ENCODE measurements around the gene TBC1D14. TPM values are rescaled to one million over a fixed set of nuclear protein-coding genes. Genes with fewer than 3 reads are reported as not detected.

Gene TBC1D14
- total RNA-seq, 4 donors from 2014 or later, result 39.0 to 48.4 (median 43.7) TPM

DNA sequence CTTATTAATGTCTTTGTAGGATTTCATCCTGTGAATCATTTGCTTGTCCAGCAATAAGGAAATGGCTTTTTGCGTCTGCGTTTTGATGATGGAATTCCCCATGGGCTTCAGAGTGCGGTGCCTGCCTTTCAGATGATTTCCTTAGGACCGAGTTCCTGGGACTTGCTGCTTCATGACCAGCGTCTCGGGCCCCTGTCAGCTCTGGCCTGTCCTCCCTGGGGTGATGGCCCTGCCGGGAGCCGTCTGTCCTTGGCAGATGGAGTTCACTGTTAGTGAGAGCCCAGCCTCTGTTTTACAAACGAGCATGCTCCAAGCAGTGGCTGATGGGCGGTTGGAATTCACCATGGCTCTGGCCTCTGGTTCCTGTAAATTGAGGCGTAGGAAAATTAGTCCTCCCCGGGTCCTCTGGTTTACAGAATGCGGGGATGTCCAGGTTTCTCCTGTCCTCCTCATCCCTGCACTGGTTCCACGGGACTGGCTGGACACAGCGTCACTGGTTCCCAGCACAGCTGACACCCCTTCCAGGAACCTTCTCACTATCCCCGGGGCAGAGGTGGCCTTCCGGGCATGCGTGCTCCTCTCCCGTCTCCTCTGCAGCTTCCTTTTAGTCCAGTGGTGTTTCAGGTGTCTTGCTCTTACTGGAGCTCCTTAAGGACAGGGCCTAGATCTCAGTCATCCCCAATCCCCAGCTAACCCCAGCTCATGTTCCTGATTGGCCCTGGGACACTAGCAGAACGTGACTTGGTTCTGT, 34.9 kb downstream of the TBC1D14 start:
- TF ChIP-seq, protein P1, sequence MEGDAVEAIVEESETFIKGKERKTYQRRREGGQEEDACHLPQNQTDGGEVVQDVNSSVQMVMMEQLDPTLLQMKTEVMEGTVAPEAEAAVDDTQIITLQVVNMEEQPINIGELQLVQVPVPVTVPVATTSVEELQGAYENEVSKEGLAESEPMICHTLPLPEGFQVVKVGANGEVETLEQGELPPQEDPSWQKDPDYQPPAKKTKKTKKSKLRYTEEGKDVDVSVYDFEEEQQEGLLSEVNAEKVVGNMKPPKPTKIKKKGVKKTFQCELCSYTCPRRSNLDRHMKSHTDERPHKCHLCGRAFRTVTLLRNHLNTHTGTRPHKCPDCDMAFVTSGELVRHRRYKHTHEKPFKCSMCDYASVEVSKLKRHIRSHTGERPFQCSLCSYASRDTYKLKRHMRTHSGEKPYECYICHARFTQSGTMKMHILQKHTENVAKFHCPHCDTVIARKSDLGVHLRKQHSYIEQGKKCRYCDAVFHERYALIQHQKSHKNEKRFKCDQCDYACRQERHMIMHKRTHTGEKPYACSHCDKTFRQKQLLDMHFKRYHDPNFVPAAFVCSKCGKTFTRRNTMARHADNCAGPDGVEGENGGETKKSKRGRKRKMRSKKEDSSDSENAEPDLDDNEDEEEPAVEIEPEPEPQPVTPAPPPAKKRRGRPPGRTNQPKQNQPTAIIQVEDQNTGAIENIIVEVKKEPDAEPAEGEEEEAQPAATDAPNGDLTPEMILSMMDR (IDR thresholded peaks at IDR 0.05; ENCODE audit: low read depth), result no peak

DNA sequence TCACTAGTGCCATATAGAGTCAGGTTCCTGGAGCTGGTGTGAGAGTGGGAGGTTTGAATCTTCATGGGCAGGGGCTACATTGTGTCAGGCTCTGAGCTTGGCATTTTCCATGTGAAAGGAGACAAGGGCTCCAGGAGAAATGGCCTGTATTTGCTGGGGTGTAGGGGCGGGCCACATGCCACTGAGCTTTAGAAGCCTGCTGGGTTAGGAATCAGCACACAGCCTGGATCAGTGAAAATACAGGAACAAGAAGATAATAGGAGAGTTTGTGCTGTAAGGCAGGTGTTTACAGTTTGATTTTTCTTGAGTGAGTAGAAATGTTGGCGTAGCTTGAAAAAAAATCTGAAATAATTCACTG, 35.4 kb downstream of the TBC1D14 start:
- TF ChIP-seq, protein P1 (IDR thresholded peaks at IDR 0.05; ENCODE audit: low read depth), result no peak

DNA sequence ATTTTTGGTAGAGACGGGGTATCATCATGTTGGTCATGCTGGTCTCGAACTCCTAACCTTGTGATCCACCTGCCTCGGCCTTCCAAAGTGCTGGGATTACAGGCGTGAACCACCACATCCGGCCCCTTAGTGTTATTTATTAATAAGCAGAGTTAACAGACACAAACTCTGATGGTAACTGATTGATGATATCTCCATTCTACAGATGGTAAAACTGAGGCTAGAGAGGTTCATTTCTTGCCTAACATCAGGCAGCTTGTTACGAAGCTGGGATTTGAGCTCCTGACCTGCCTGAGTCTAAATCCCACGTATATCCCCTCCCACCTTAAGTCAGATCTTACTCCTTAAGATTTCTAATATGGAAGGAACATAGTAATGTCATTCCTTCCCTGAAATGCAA, 36.9 kb downstream of the TBC1D14 start:
- TF ChIP-seq, protein P1 (IDR thresholded peaks at IDR 0.05; ENCODE audit: low read depth), result no peak

DNA sequence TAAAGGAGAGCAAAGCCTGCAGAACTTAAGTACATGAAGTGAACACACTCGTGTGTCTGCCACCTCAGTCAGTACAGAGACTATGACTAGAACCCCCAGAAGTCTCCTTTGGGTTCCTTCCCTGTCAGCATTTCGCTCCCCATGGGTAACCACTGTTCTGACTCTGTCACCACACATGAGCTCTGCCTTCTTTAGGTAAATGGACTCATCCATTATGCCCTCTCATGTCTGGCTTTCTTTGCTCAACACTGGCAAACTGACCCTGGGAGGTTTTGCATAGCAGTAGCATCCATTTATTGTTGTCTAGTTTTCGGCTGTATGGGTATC, 38.5 kb downstream of the TBC1D14 start:
- TF ChIP-seq, protein P1 (IDR thresholded peaks at IDR 0.05; ENCODE audit: low read depth), result no peak

DNA sequence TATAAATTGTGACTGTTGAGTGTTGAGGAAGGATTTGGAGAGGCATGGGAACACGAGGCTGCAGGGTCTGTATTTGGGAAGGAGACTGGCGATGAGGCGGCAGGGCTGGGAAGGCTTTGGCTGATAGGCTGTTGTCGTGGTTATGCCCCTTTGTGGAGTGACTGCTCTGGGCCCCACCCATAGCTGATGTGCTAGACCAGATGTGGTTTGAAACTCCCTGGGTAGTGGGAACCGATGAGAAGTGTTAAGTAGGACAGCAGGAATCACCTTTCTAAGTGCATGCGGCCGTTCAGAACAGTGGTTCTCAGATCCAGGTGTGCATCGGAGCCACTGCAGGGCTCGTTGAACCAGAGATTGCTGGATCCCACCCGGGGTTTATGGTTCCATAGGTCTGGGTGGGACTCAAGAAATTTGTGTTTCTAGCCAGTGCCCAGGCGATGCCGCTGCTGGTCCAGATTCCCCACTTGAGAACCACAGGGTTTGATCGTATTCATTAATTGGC, 42.3 kb downstream of the TBC1D14 start:
- TF ChIP-seq, protein P1 (IDR thresholded peaks at IDR 0.05; ENCODE audit: low read depth), result no peak

DNA sequence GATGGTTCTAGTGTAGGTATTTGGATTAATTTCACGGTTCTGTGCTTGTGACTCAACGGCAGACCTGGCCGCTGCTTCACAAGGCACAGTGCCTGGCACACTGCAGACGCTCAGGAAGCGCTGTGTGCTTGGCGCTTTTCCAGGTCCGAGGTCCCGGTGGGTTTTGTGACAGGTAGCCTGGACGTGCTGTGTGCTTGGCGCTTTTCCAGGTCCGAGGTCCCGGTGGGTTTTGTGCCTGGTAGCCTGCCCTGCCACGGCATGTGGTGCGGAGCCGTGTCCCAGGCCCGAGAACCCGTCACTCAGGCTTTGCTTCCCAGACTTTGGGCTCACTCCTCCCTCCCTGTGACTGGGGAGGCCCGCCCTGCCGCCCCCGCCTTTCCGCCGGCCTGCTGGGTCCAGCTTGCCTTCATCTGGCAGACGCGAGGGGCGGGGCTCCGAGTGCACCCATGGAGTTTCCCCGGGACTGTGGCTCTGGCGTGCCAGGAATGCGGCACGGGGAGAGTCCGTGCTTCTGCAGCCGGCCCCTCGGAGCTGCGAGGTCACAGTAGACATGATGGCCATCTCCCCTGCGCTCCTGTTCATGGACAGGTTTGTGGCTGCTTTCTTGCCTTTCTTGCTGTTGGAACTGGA, 44.2 kb downstream of the TBC1D14 start:
- TF ChIP-seq, protein P1 (IDR thresholded peaks at IDR 0.05; ENCODE audit: low read depth), result no peak

DNA sequence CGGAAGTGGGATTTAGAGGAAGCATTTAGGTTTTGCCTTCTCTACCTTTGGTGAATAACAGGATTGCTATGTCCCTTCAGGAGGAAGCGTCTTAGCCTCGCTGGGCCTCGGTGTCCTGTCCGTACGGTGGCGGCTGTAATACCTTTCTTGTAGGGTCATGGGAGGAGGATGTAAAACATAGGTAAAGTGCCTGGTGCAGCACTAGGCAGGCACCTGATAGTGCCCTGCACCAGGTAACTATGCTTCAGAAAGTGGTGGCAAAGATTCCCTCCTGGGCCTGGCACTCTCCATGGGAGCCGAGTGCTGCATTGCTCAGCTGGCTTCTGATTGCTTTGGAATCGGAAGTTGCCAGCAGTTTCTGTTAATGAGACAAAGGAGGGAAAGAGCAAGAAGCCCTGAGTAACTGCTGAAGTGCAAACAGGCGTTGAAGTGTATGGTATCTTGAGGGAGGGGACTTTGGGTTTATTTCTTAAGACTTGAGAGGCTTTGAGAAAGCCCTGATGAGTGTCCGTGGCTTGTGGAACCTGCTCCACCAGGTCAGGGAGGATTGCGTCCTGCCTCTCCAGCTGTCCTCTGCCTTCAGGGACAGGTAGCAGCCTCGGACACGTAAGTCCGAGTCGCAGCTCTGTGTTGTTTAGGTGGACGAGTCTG, 45.8 kb downstream of the TBC1D14 start:
- TF ChIP-seq, protein P1 (IDR thresholded peaks at IDR 0.05; ENCODE audit: low read depth), result no peak

Measured in subcutaneous adipose tissue (tissue), 4 donors.